ENCODE data around the gene KLRF1.

- TF ChIP-seq CTCF (IDR thresholded peaks at IDR 0.05; ENCODE audit: poor library complexity): no peak
- TF ChIP-seq EZH2 (IDR thresholded peaks at IDR 0.05; ENCODE audit: borderline replicate concordance): no peak
Observed at GRCh38 chr12:9883175-9883574, 55.9 kb downstream of the KLRF1 start.
